ENCODE results near the gene IDUA.
"Not testable (repeated sequence)": the region's sequence is repeated elsewhere in the genome, so short reads cannot be mapped to it uniquely, and the experiment has no call there.

IDUA gene

GRCh38 chr4:967113-968104 is 19.4 kb upstream of the IDUA start:
- no peak for DNase-seq (ENCODE audit: low spot score)

GRCh38 chr4:968221-968620 is 18.6 kb upstream of the IDUA start:
- DNase-seq (ENCODE audit: low spot score), result no peak

- DNase-seq (ENCODE audit: low spot score), result no peak
Measured at GRCh38 chr4:968621-969394, 18.0 kb upstream of the IDUA start.

GRCh38 chr4:970046-970745 is 16.6 kb upstream of the IDUA start:
- DNase-seq (ENCODE audit: low spot score), result no peak

- DNase-seq (ENCODE audit: low spot score), result no peak
Measured at GRCh38 chr4:970854-971520, 15.9 kb upstream of the IDUA start.

GRCh38 chr4:971666-972500 is 15.0 kb upstream of the IDUA start:
- DNase-seq (ENCODE audit: low spot score), result no peak

- DNase-seq (ENCODE audit: low spot score), result no peak
Measured at GRCh38 chr4:972651-973424, 14.0 kb upstream of the IDUA start.

GRCh38 chr4:973431-974397 is 13.1 kb upstream of the IDUA start, which contains the start of gene DGKQ:
Gene DGKQ, minus strand, starts transcription at chr4:973569. Its CDS starts 87 bp downstream, at chr4:973482.
- peak; percentile 57 for DNase-seq (ENCODE audit: low spot score)

- DNase-seq (ENCODE audit: low spot score), result no peak
Measured at GRCh38 chr4:974668-975067, 12.2 kb upstream of the IDUA start.

- not testable (repeated sequence) for DNase-seq (ENCODE audit: low spot score)
Measured at GRCh38 chr4:976016-976415, 10.8 kb upstream of the IDUA start.

- no peak for DNase-seq (ENCODE audit: low spot score)
Measured at GRCh38 chr4:978957-979701, 7.7 kb upstream of the IDUA start.

- DNase-seq (ENCODE audit: low spot score), result no peak
Measured at GRCh38 chr4:982291-982690, 4.6 kb upstream of the IDUA start.

- DNase-seq (ENCODE audit: low spot score), result no peak
Measured at GRCh38 chr4:982814-983213, 4.0 kb upstream of the IDUA start.

- no peak for DNase-seq (ENCODE audit: low spot score)
Measured at GRCh38 chr4:984336-985054, 2.3 kb upstream of the IDUA start.

GRCh38 chr4:985123-985830 is 1.6 kb upstream of the IDUA start:
- peak; percentile 64 for DNase-seq (ENCODE audit: low spot score)

GRCh38 chr4:986428-986878 is 391 bp upstream of the IDUA start:
- no peak for DNase-seq (ENCODE audit: low spot score)

All from SW480 (cell line).